Keratinocyte (primary cell): ENCODE measurements around the gene GRIK2. TPM values are rescaled to one million over a fixed set of nuclear protein-coding genes. Genes with fewer than 3 reads are reported as not detected.

Experiments
- DNase-seq: peaks from one replicate; pipeline ENCODE4 v3.0.0-alpha.2; 2011; ENCODE audit warnings: low read depth, missing footprints, low spot score
- FAIRE-seq: peaks from 2 replicates; lab custom pipeline; 2011; peaks lifted over from hg19 to GRCh38; lab: Jason Lieb, UNC
- H2AFZ ChIP-seq: 2 replicates; pipeline ENCODE4 v1.6.0; 2012; ENCODE audit warnings: low read length, control low read depth, inconsistent platforms; ENCODE audit not compliant: control insufficient read depth
- H3K27ac ChIP-seq: 2 replicates; pipeline ENCODE4 v1.5.1; 2011; ENCODE audit warnings: low read length; ENCODE audit not compliant: control insufficient read depth, insufficient read depth
- H3K27me3 ChIP-seq: 3 replicates; pipeline ENCODE4 v1.6.0; 2011; ENCODE audit warnings: low read length; ENCODE audit not compliant: control insufficient read depth, insufficient read depth; ENCODE audit errors: extremely low read depth
- H3K36me3 ChIP-seq, 2 experiments: 2 replicates in 1 of 2; 3 replicates in 1 of 2; pipeline ENCODE4 v1.5.1; 2011; ENCODE audit warnings: low read length in 2 of 2, mild to moderate bottlenecking in 1 of 2; ENCODE audit not compliant: control insufficient read depth in 2 of 2, insufficient read depth in 2 of 2; ENCODE audit errors: extremely low read depth in 1 of 2
- H3K4me1 ChIP-seq: 3 replicates; pipeline ENCODE4 v1.5.1; 2011; ENCODE audit warnings: low read length; ENCODE audit not compliant: control insufficient read depth, insufficient read depth; ENCODE audit errors: extremely low read depth
- H3K4me2 ChIP-seq: 3 replicates; pipeline ENCODE4 v1.6.0; 2011; ENCODE audit warnings: low read depth, low read length; ENCODE audit not compliant: control insufficient read depth, insufficient read depth; ENCODE audit errors: extremely low read depth
- H3K4me3 ChIP-seq, 3 experiments: fragments of 200-600 bp in 1 of 3; sonication (generic) in 1 of 3; 2 replicates in 2 of 3; 3 replicates in 1 of 3; pipeline ENCODE4 v1.5.1; 2011 to 2016; ENCODE audit warnings: low read length in 3 of 3, mild to moderate bottlenecking in 3 of 3, control low read depth in 2 of 3, inconsistent platforms in 1 of 3, low read depth in 1 of 3, mixed read lengths in 1 of 3, mixed run types in 1 of 3, moderate library complexity in 1 of 3; ENCODE audit not compliant: control insufficient read depth in 2 of 3, insufficient read depth in 2 of 3; ENCODE audit errors: extremely low read depth in 1 of 3
- H3K79me2 ChIP-seq: 2 replicates; pipeline ENCODE4 v1.6.0; 2012; ENCODE audit warnings: low read length; ENCODE audit not compliant: control insufficient read depth, insufficient read depth
- H3K9ac ChIP-seq: 3 replicates; pipeline ENCODE4 v1.6.0; 2011; ENCODE audit warnings: low read length; ENCODE audit not compliant: control insufficient read depth, insufficient read depth; ENCODE audit errors: extremely low read depth
- H3K9me1 ChIP-seq: 3 replicates; pipeline ENCODE4 v1.6.0; 2011; ENCODE audit warnings: low read length; ENCODE audit not compliant: control insufficient read depth, insufficient read depth; ENCODE audit errors: extremely low read depth
- H3K9me3 ChIP-seq: 2 replicates; pipeline ENCODE4 v1.5.1; 2012; ENCODE audit warnings: low read depth, low read length; ENCODE audit not compliant: control insufficient read depth
- H4K20me1 ChIP-seq: 3 replicates; pipeline ENCODE4 v1.6.0; 2011; ENCODE audit warnings: low read length; ENCODE audit not compliant: control insufficient read depth, insufficient read depth; ENCODE audit errors: extremely low read depth
- CTCF ChIP-seq, 3 experiments: IDR thresholded peaks in 1 of 3; conservative IDR thresholded peaks in 1 of 3; optimal IDR thresholded peaks in 1 of 3; 2 replicates in 2 of 3; 3 replicates in 1 of 3; pipeline versions ENCODE3 to v1.5.1; 2011; ENCODE audit warnings: low read length in 3 of 3, mild to moderate bottlenecking in 3 of 3, moderate library complexity in 2 of 3, control low read depth in 1 of 3, inconsistent platforms in 1 of 3; ENCODE audit not compliant: insufficient read depth in 2 of 3; ENCODE audit errors: extremely low read depth in 1 of 3
- EZH2 ChIP-seq: IDR thresholded peaks from one replicate; pipeline ENCODE4 v1.6.1; 2012; ENCODE audit warnings: inconsistent platforms, mild to moderate bottlenecking, low read length, moderate library complexity
- dilution Hi-C: fragments of 300-500 bp; cut with MboI; formaldehyde crosslinking; loops from one replicate; pipeline ENCODE4 v1.7.0; 2020; ENCODE audit warnings: low sequenced_read_pairs; ENCODE audit not compliant: extremely low pct_ligation_motif_present
- polyA plus RNA-seq, 5 experiments: library from polyadenylated mRNA; depleted of rRNA in 3 of 5; stranded (reverse) in 3 of 5; stranded (forward) in 1 of 5; unstranded in 1 of 5; fragments of >200 nt; gene quantifications; 1 replicate in 1 of 5; 2 replicates in 3 of 5; 3 replicates in 1 of 5; pipeline versions ENCODE4 v1.2.1 to v1.2.3, GENCODE V29; 2011 to 2012; ENCODE audit warnings: missing spikeins in 2 of 5, low read depth in 1 of 5, low replicate concordance in 1 of 5

GRIK2 gene
- polyA plus RNA-seq, 1 donor (not counting 4 experiments of a cell fraction or from before 2014, with no cell fraction given): 0.01 TPM

GRCh38 chr6:101784094-101784493 is 390.6 kb downstream of the GRIK2 start:
- H3K4me2 ChIP-seq: no peak overlapping the region
- FAIRE-seq: no peak
- H2AFZ ChIP-seq: no peak overlapping the region
- dilution Hi-C loops: no loop called here
- H3K27me3 ChIP-seq: no peaks in the 10 kb centered on the region
- H3K9me3 ChIP-seq: no peaks in the 10 kb centered on the region
- no peaks in the 10 kb centered on the region for H3K4me1 ChIP-seq
- H3K27ac ChIP-seq: no peak overlapping the region
- H3K79me2 ChIP-seq: no peaks in the 10 kb centered on the region
- no peaks in the 10 kb centered on the region for H3K9me1 ChIP-seq
- no peaks in the 10 kb centered on the region for H3K36me3 ChIP-seq
- H3K9ac ChIP-seq: no peak overlapping the region
- no peak overlapping the region for H3K4me3 ChIP-seq
- no peak for TF ChIP-seq EZH2
- TF ChIP-seq CTCF (optimal IDR thresholded peaks at IDR 0.05 in 1 of 3, IDR thresholded peaks at IDR 0.05 in 1 of 3, conservative IDR thresholded peaks at IDR 0.05 in 1 of 3; ENCODE audit: extremely low read depth in 1 of 3, insufficient read depth in 2 of 3, low read length in 3 of 3): no peak
- DNase-seq: no peak
- no peaks in the 10 kb centered on the region for H4K20me1 ChIP-seq

- no peak for FAIRE-seq
- dilution Hi-C loops: no loop called here
- no peak overlapping the region for H2AFZ ChIP-seq
Observed at GRCh38 chr6:101799531-101799930, 406.0 kb downstream of the GRIK2 start.

More at GRCh38 chr6:101799531-101799930, 406.0 kb downstream of the GRIK2 start:
- no peak for TF ChIP-seq EZH2
- no peak for TF ChIP-seq CTCF (optimal IDR thresholded peaks at IDR 0.05 in 1 of 3, IDR thresholded peaks at IDR 0.05 in 1 of 3, conservative IDR thresholded peaks at IDR 0.05 in 1 of 3; ENCODE audit: extremely low read depth in 1 of 3, insufficient read depth in 2 of 3, low read length in 3 of 3)
- Histone ChIP-seq H3K27ac (no peak overlapping the region), H3K4me2 (no peak overlapping the region), H3K36me3 (no peaks in the 10 kb centered on the region), H3K9me3 (no peaks in the 10 kb centered on the region), H3K4me3 (no peak overlapping the region), H3K27me3 (no peaks in the 10 kb centered on the region), H3K9ac (no peak overlapping the region), H3K4me1 (no peaks in the 10 kb centered on the region), H3K79me2 (no peaks in the 10 kb centered on the region), H4K20me1 (no peaks in the 10 kb centered on the region), H3K9me1 (no peaks in the 10 kb centered on the region)
- no peak for DNase-seq
